Ovary (tissue), 3 donors: ENCODE measurements around the gene JAG2.

Experiments
- EP300 ChIP-seq: sonication (generic); formaldehyde crosslinking; IDR thresholded peaks from one replicate; pipeline ENCODE4 v1.6.1; 2017; ENCODE audit warnings: antibody characterized with exemption
- POLR2A ChIP-seq: fragments of 450-650 bp; IDR thresholded peaks from one replicate; pipeline ENCODE4 v1.6.1; 2017; ENCODE audit warnings: antibody characterized with exemption, mild to moderate bottlenecking, moderate library complexity
- TF ChIP-seq, protein P1 (sequence below), 3 donors: fragments of 450-650 bp in 2 of 3; fragments of 200-600 bp in 1 of 3; IDR thresholded peaks; one replicate each; pipeline versions ENCODE4 v1.5.1 to v1.8.0; 2016 to 2022; ENCODE audit warnings: antibody characterized with exemption in 3 of 3, mild to moderate bottlenecking in 1 of 3
- donor health status: DM: no; HTN: no; CAD: no.

DNA sequence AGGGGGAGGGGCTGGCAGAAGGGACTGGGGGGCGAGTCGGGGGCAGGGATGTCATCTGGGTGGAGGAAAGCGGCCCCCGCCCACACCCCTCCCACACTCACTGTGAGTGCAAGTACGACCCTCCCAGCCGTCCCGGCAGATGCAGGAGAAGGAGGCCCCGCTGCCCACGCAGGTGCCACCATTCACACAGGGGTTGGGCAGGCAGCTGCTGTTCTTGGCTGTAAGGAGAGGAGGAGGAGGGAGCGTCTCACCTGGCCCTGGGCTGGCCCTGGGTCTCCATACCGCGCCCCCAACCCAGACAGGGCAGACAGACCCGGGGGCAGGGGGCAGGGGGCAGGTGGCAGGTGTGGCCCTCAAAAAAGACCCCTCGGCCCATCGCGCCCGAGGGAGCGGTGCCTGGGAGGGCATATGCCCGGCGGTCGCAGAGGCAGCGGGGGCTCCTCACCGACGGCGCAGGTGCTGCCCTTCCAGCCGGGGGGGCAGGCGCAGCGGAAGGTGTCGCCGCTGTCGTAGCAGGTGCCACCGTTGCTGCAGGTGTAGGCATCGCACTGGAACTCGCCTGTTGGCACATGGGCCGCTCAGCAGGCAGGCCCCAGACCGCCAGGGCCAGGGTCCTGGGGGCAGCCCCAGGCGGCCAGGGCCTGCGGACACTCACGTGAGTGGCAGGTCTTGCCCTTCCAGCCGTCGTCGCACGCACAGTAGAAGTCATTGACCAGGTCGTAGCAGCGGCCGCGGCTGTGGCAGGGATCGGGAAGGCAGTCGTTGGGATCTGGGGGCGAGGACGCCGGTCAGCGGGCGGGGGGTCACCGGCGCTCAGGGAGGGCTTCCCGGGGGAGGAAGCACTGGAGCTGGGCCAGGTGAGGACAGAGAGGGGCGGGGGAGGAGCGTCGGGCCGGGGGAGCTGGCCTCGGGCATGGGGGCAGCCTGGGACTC is 20.6 kb downstream of the JAG2 start:
- TF ChIP-seq, protein P1, sequence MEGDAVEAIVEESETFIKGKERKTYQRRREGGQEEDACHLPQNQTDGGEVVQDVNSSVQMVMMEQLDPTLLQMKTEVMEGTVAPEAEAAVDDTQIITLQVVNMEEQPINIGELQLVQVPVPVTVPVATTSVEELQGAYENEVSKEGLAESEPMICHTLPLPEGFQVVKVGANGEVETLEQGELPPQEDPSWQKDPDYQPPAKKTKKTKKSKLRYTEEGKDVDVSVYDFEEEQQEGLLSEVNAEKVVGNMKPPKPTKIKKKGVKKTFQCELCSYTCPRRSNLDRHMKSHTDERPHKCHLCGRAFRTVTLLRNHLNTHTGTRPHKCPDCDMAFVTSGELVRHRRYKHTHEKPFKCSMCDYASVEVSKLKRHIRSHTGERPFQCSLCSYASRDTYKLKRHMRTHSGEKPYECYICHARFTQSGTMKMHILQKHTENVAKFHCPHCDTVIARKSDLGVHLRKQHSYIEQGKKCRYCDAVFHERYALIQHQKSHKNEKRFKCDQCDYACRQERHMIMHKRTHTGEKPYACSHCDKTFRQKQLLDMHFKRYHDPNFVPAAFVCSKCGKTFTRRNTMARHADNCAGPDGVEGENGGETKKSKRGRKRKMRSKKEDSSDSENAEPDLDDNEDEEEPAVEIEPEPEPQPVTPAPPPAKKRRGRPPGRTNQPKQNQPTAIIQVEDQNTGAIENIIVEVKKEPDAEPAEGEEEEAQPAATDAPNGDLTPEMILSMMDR (IDR thresholded peaks at IDR 0.05) = no peak
- TF ChIP-seq EP300 (no peak), POLR2A (no peak)
